KG1 (cell line): ENCODE results near the gene CHML.

ENCODE experiments used
- DNase-seq: peaks from one replicate; lab custom pipeline; 2025; lab: John Stamatoyannopoulos, UW

The CHML gene

GRCh38 chr1:241590719-241591118, 49.5 kb downstream of the CHML start:
- DNase-seq = no peak
